HG03097 (cell line): ENCODE data around the gene UBE2L5.

Experiments used
- ATAC-seq: cut with Tn5 transposase; IDR thresholded peaks from one replicate; pipeline ENCODE4 v1.9.1; 2021; ENCODE audit not compliant: unreplicated experiment, low FRiP score

Gene UBE2L5

GRCh38 chr13:30465593-30466357, 43.5 kb downstream of the UBE2L5 start, which contains the start of gene HMGB1:
TSS of gene HMGB1 (minus strand) at chr13:30465936. CDS start at chr13:30463680, 2,256 bp downstream.
- peak; percentile 72 for ATAC-seq

GRCh38 chr13:30466358-30466714, 44.0 kb downstream of the UBE2L5 start:
- no peak for ATAC-seq

GRCh38 chr13:30466841-30467252, 44.6 kb downstream of the UBE2L5 start:
- no peak for ATAC-seq

- no peak for ATAC-seq
Observed at GRCh38 chr13:30473675-30474074, 51.4 kb downstream of the UBE2L5 start.

GRCh38 chr13:30477346-30478195, 55.3 kb downstream of the UBE2L5 start:
- ATAC-seq = peak; percentile 71
